Measurements from ENCODE around the gene NDUFA11. TPM values are rescaled to one million over a fixed set of nuclear protein-coding genes. Genes with fewer than 3 reads are reported as not detected.

Gene NDUFA11
- 256 TPM for polyA plus RNA-seq (2013, experiment 1 of 2; ENCODE audit: insufficient read length)
- 223 TPM for polyA plus RNA-seq (2013, experiment 2 of 2; ENCODE audit: insufficient read length)

- peak; percentile 96 for DNase-seq
Measured at GRCh38 chr19:5903624-5904351, at the start of gene NDUFA11. NDUFA11 (minus strand) TSS chr19:5903790; CDS start chr19:5903708, 82 bp downstream.

- DNase-seq, result peak; percentile 54
Measured at GRCh38 chr19:5953030-5953589, 49.5 kb upstream of the NDUFA11 start.

- DNase-seq, result no peak
Measured at GRCh38 chr19:5952193-5953029, 48.8 kb upstream of the NDUFA11 start.

- no peak for DNase-seq
Measured at GRCh38 chr19:5951338-5951861, 47.8 kb upstream of the NDUFA11 start.

- no peak for DNase-seq
Measured at GRCh38 chr19:5950741-5951140, 47.2 kb upstream of the NDUFA11 start.

GRCh38 chr19:5949792-5950305, 46.3 kb upstream of the NDUFA11 start:
- no peak for DNase-seq

GRCh38 chr19:5948752-5949564, 45.4 kb upstream of the NDUFA11 start:
- DNase-seq, result no peak

- DNase-seq, result peak; percentile 81
Measured at GRCh38 chr19:5947435-5947834, 43.8 kb upstream of the NDUFA11 start.

- peak; percentile 44 for DNase-seq
Measured at GRCh38 chr19:5943623-5944022, 40.0 kb upstream of the NDUFA11 start.

GRCh38 chr19:5943045-5943444, 39.5 kb upstream of the NDUFA11 start:
- no peak for DNase-seq

- DNase-seq, result no peak
Measured at GRCh38 chr19:5941673-5942072, 38.1 kb upstream of the NDUFA11 start.

GRCh38 chr19:5940260-5941208, 36.9 kb upstream of the NDUFA11 start:
- no peak for DNase-seq

GRCh38 chr19:5937550-5937949, 34.0 kb upstream of the NDUFA11 start:
- no peak for DNase-seq

- no peak for DNase-seq
Measured at GRCh38 chr19:5936292-5936592, 32.7 kb upstream of the NDUFA11 start.

GRCh38 chr19:5935473-5936291, 32.1 kb upstream of the NDUFA11 start:
- DNase-seq, result no peak

GRCh38 chr19:5934774-5935472, 31.3 kb upstream of the NDUFA11 start:
- DNase-seq, result peak; percentile 40

GRCh38 chr19:5934069-5934401, 30.4 kb upstream of the NDUFA11 start:
- no peak for DNase-seq

GRCh38 chr19:5933391-5934068, 29.9 kb upstream of the NDUFA11 start:
- no peak for DNase-seq
